ENCODE results near the gene SFN. TPM values are rescaled to one million over a fixed set of nuclear protein-coding genes. Genes with fewer than 3 reads are reported as not detected.

The SFN gene
- total RNA-seq, 1 donor from 2014 or later = 83.8 TPM

DNA sequence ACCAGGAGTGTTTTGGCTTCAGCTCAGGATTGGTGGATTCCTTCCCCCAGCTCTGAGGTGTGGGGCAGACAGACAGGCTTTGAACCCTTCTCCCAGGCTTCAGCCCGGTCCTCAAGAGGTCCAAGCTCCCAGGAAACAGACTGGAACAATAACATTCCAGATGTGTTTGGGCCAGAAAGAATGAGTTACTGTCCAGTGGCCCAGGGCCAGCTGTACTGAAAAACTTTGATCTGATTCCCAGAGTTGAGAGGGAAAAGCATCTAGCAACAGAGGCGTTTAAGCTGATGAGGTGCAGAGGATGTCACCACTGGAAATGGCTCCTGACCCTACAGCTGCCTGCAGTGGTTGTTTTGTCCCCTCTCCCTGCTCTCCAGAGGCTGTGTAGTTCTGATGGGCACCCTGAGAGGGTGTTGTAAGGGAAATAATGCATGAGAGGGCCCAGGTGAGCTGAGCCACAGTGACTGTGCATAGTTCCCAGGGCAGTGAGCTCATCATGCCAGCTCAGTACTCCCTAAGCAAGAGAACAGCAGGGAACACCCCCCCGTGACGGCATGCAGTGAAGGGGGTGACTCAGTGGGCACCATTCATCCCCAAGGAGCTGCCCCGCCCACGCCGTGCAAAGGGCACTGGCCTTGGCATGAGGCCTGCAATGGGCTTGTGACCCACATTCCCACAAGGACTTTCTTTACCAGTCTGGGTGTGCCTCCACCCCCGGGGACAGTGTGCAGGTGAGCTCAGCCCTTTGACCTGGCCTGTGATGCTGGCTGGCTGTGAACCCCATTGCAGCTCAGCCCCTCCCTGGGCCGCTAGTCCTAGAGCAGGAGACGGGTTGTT, 13.8 kb upstream of the SFN start:
- H3K27ac ChIP-seq = peak overlapping the region; percentile 42
- ATAC-seq = peak; percentile 82
- no peaks in the 10 kb centered on the region for H3K27me3 ChIP-seq
- H3K4me3 ChIP-seq = no peak overlapping the region
- peak; percentile 86 for DNase-seq
- peaks cover 73% of the 10 kb centered on the region for H3K36me3 ChIP-seq
- no peaks in the 10 kb centered on the region for H3K9me3 ChIP-seq
- peaks cover 9% of the 10 kb centered on the region for H3K4me1 ChIP-seq
- TF ChIP-seq, protein P1, sequence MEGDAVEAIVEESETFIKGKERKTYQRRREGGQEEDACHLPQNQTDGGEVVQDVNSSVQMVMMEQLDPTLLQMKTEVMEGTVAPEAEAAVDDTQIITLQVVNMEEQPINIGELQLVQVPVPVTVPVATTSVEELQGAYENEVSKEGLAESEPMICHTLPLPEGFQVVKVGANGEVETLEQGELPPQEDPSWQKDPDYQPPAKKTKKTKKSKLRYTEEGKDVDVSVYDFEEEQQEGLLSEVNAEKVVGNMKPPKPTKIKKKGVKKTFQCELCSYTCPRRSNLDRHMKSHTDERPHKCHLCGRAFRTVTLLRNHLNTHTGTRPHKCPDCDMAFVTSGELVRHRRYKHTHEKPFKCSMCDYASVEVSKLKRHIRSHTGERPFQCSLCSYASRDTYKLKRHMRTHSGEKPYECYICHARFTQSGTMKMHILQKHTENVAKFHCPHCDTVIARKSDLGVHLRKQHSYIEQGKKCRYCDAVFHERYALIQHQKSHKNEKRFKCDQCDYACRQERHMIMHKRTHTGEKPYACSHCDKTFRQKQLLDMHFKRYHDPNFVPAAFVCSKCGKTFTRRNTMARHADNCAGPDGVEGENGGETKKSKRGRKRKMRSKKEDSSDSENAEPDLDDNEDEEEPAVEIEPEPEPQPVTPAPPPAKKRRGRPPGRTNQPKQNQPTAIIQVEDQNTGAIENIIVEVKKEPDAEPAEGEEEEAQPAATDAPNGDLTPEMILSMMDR (IDR thresholded peaks at IDR 0.05) = no peak
- intact Hi-C loops (cut with DNase I) = no loop called here

DNA sequence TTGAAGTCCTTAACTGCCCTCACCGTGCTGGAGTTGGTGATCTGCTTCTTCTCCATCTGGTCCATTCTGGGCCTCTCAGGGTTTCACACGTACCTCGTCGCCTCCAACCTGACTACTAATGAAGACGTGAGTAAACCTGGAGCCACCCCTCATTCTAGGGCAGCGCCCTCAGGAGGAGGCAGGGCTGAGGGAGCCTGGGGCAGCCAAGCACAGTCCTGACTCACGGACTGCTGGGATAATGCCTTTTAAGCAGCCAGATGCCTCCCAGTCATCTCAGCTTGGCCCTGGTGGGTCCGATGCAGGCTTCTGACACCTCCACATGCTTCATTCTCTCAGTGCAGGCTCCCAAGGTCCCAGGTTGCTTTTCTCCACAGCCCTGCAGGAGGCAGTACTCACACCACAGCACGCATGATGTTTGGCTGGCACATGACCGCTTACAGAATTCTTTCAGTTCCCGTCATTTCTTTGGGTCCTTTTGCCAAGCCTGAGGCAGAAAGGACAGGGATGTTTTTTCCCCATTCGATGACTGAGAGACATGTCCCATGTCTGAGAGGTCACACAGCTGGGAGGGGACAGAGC, 11.8 kb upstream of the SFN start:
- no peak for ATAC-seq
- no peak for DNase-seq
- H3K4me1 ChIP-seq = peaks cover 9% of the 10 kb centered on the region
- H3K9me3 ChIP-seq = no peaks in the 10 kb centered on the region
- no peaks in the 10 kb centered on the region for H3K27me3 ChIP-seq
- no peak overlapping the region for H3K27ac ChIP-seq
- intact Hi-C loops (cut with DNase I) = no loop called here
- TF ChIP-seq, protein P1 (IDR thresholded peaks at IDR 0.05) = no peak
- peaks cover 81% of the 10 kb centered on the region for H3K36me3 ChIP-seq
- no peak overlapping the region for H3K4me3 ChIP-seq

DNA sequence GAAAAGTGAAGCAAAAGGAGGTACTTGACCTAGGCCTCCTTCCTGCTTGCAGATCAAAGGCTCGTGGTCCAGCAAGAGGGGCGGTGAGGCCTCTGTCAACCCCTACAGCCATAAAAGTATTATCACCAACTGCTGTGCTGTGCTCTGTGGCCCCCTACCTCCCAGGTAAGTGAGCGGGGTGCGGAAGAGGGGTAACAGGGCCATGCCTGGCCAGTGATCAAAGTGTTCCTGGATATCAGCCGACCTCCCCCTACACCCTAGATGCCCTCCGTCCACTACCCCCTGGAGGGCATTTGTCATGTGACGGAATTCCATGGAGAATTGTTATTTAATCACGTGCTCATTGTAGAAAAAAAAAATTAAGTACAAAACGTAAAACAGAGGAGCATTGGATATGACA, 10.2 kb upstream of the SFN start:
- Histone ChIP-seq H3K4me1 (peaks cover 9% of the 10 kb centered on the region), H3K4me3 (no peak overlapping the region), H3K27me3 (no peaks in the 10 kb centered on the region), H3K36me3 (peaks cover 72% of the 10 kb centered on the region), H3K27ac (no peak overlapping the region), H3K9me3 (no peaks in the 10 kb centered on the region)
- ATAC-seq = no peak
- TF ChIP-seq, protein P1 (IDR thresholded peaks at IDR 0.05) = no peak
- intact Hi-C loops (cut with DNase I) = no loop called here
- no peak for DNase-seq

DNA sequence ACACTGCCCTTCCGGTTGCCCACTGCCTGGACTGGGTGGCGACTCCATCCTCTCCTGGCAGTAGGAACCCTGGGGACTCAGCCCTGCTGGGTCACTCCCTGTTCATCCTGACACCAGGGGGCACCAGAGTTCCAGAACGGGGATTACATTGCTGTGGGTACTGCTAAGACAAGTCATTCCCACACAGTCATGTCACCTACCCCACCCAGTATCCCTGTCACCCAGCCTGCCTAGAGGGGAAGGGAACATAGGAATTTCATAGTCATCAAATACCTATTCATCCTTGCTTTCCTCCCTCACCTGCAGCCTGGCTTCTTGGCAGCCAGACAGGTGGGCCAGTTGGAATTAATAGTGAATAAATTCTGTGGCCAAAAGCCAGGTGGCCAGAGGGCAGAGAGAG, 9.8 kb upstream of the SFN start:
- Histone ChIP-seq H3K4me3 (no peak overlapping the region), H3K27me3 (no peaks in the 10 kb centered on the region), H3K4me1 (peaks cover 9% of the 10 kb centered on the region), H3K9me3 (no peaks in the 10 kb centered on the region), H3K27ac (no peak overlapping the region), H3K36me3 (peaks cover 69% of the 10 kb centered on the region)
- intact Hi-C loops (cut with DNase I) = no loop called here
- ATAC-seq (peak; percentile 88), DNase-seq (peak; percentile 87)
- TF ChIP-seq, protein P1 (IDR thresholded peaks at IDR 0.05) = peak; percentile 83

DNA sequence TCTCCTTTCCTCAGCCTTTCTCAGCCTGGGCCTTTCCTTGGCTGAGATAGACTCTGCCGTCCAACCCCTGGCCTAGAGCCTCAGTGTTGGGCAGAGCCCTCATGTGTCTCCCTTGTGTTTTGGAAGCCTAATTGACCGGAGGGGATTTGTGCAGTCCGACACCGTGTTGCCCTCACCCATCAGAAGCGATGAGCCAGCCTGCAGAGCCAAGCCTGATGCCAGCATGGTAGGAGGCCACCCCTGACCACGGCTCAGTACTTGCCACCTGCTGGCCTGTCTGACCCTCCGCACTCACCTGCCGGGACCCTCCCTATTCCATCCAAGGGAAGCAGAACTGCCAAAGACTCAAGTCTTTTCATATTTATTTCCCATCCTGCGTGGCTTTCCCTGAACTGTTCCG, 9.3 kb upstream of the SFN start:
- no peak overlapping the region for H3K27ac ChIP-seq
- intact Hi-C loops (cut with DNase I) = no loop called here
- DNase-seq (no peak), ATAC-seq (no peak)
- H3K4me3 ChIP-seq = no peak overlapping the region
- H3K27me3 ChIP-seq = no peaks in the 10 kb centered on the region
- TF ChIP-seq, protein P1 (IDR thresholded peaks at IDR 0.05) = no peak
- H3K4me1 ChIP-seq = peaks cover 9% of the 10 kb centered on the region
- no peaks in the 10 kb centered on the region for H3K9me3 ChIP-seq
- peaks cover 64% of the 10 kb centered on the region for H3K36me3 ChIP-seq

Data from upper lobe of right lung (tissue), 1 donor.